ENCODE results near the gene NPEPPS. TPM values are rescaled to one million over a fixed set of nuclear protein-coding genes. Genes with fewer than 3 reads are reported as not detected.
"Not testable (repeated sequence)": the region's sequence is repeated elsewhere in the genome, so short reads cannot be mapped to it uniquely, and the experiment has no call there.

The NPEPPS gene
- total RNA-seq, 1 donor from 2014 or later, result 76.8 TPM

DNA sequence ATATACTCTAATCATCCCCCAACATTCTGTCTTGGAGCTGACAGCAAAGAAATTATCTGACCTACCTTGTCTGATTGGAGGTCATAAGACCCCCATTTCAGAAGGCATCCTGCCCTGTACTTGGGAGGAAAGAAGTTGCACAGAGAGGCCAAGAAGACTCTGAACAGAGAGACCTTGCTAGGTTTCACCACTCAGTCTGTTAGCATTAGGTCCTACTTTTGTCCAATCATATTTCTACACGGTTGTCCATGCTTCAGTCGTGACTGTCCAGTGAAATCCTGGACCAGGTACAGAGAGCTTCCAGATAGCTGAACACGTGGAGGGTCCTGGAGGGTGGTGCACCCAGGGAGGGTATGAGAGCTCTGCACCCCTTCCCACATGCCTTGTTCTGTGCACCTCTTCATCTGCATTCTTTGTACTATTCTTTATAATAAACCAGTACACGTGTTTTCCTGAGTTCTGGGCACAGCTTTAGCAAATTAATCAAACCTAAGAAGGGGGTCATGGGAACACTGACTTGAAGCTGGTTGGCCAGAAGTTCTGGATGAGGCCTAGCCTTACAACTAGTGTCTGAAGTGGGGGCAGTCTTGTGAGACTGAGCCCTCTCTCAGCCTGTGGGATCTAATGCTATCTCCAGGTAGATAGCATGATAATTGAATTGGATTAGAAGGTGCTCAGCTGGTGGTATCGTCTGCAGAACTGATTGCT is 30.9 kb downstream of the NPEPPS start:
- not testable (repeated sequence) for DNase-seq (ENCODE audit: extremely low read depth, low read depth, low spot score)

DNA sequence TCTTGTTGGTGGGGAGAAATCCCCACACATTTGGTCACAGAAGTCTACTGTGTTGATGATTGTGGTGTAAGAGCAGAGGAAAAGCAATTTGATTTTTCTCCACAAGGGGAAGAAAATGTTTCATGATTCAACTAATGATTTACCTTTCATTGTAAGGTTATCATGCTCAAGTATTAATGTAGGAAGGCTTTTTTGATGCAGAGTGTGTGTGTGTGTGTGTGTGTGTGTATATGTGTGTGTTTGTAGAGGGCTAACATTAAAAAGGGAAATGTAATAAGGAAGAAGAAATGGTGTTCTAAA is 31.4 kb downstream of the NPEPPS start:
- DNase-seq (ENCODE audit: extremely low read depth, low read depth, low spot score), result not testable (repeated sequence)

DNA sequence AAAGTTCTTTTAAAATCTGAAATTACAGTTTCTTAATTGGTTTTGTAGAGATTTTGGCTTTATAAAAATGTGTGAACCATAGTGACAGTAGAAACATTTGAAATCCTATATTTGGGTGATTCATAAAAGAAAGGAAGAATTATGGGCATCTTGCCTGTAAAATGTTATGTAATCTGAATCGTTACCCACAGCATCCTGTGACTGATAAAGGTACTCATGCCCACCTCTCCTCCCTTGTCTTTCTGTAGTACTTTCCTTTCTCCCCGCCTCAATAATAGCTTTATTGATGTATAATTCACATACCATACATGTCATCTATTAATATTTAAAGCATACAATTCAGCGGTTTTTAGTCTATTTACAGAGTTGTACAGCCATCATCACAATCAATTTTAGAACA is 36.4 kb downstream of the NPEPPS start:
- not testable (repeated sequence) for DNase-seq (ENCODE audit: extremely low read depth, low read depth, low spot score)

DNA sequence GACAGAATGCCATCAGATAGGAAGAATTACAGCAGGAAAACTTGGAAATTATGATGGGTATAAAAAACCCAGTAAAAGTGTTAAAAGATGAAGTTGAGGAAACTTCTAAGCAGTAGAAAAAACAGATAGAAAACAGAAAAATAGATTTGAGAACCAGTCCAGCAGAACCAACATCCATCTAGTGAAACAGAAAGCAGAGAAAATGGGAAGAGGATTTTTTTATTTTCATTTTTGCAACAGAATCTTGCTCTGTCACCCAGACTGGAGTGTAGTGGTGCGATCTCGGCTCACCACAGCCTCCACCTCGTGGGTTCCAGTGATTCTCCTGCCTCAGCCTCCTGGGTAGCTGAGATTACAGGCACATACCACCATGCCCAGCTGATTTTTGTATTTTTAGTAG is 41.7 kb downstream of the NPEPPS start:
- DNase-seq (ENCODE audit: extremely low read depth, low read depth, low spot score), result not testable (repeated sequence)

DNA sequence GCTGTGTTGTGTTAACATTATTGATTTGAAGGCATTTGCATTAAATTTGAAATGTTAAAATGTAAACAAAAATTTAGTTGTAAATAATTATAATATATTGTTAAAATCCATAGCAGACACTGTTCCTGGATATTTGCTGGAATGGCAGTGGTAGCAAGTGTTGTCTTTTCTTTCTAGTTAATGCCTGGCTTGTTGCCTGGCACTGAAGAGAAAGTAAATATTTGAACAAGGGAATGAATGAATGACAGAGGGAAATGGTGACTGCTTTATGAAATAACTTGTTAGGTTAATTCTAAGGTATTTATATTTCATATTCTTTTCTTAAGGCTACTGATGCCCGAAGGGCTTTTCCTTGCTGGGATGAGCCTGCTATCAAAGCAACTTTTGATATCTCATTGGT is 51.5 kb downstream of the NPEPPS start:
- DNase-seq (ENCODE audit: extremely low read depth, low read depth, low spot score), result not testable (repeated sequence)

DNA sequence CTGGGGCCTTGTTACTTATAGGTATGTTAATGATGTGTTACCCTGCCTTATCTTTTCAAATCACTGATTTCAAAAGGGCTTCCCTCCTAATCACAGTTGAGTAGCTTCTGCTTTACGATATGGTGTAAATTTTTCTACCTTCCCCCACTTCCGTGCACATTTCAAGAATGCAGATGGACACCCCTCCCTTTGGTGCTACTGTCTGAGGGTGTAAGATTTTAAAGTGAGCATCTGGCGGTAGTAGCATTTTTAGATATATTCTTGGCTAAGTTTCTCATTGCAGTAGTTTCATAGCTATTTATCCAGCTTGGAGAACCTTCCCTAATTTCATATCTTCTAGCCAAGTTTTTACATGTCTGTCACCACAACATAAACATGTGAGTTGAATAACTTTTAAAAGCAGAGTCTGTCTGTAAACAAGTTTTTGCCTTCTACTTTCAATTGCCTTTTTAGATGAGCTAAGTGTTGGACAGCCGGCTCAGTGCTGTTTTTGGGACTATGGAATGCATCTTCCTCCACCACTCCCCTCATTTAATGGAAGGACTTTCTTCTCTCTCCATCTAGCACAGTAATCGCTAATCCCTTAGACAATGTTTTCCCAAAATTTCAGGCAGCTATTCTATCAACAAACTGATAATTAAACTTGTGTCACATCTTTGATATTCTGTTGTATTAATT is 55.6 kb downstream of the NPEPPS start:
- not testable (repeated sequence) for DNase-seq (ENCODE audit: extremely low read depth, low read depth, low spot score)

DNA sequence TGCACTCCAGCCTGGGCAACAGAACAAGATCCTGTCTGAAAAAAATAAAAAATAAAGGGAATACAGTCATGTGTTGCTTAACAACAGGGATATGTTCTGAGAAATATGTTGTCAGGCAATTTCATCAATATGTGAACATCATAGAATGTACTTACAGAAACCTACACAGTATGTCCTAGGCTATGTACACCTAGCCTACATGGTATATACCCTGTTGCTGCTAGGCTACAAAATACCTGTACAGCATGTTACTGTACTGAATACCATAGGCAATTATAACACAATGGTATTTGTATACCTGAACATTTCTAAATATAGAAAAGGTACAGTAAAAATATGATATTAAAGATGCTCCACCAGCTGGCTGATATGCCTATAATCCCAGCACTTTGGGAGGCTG is 62.6 kb downstream of the NPEPPS start:
- DNase-seq (ENCODE audit: extremely low read depth, low read depth, low spot score), result not testable (repeated sequence)

DNA sequence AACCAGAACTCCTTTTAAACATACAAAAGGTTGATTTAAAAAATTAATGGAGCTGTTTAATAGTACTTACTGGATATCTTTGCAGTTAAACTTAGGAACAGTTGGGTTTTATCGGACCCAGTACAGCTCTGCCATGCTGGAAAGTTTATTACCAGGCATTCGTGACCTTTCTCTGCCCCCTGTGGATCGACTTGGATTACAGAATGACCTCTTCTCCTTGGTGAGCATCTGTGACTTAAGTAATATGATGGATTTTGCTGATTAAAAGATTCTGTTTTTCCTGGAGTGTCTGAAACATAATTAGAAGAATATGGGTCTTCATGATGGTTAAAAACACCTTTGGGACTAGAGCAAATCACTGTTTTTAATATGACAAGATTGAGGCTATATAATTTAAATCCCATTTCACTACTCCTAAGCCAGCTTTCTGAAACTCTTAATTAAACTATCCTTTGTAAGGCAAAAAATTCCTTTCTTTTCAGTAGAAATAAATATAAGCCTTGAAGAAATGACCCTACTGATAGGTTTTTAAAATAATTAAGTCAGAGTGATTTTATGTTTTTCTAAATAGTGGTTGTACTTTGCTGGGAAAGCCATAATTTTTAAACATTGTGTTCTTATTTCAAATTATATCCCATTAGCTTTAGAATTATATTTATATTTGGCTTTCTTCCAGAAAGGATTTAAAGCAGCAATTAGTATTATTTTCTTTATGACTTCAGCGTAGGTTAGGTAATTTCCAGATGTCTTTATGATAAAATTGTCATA is 73.1 kb downstream of the NPEPPS start:
- no peak for DNase-seq (ENCODE audit: extremely low read depth, low read depth, low spot score)

DNA sequence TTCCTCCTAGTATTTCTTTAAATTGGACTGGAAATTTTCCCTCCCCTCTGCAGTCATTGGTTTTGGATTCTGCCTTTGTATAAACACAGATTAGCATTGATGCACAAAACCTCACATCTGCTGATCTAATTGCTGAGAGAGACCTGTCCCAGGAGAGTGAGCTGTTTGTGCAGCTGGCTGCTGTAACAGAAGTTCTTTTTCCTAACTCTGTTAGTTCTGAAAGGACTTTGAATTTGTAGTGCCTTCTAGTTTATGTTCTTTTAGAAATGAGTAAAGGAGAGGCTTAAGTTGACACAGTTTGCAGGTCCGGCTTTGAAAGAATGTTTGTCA is 73.7 kb downstream of the NPEPPS start:
- no peak for DNase-seq (ENCODE audit: extremely low read depth, low read depth, low spot score)

DNA sequence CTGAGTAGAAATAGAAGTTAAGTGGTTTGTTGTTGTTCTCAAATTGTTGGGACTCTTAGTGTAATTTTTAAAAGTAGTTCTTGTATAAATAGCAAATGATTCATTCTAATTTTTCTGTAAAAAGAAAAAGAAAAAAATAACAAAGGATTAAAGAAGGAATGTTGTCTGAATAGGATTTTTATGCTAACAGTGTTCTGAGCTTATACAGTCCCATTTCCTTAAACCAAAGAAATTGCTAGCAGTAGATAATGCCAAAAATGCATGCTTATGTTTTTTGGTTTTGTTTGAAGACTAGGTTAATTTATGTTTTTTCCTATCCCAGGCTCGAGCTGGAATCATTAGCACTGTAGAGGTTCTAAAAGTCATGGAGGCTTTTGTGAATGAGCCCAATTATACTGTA is 74.1 kb downstream of the NPEPPS start:
- DNase-seq (ENCODE audit: extremely low read depth, low read depth, low spot score), result no peak

DNA sequence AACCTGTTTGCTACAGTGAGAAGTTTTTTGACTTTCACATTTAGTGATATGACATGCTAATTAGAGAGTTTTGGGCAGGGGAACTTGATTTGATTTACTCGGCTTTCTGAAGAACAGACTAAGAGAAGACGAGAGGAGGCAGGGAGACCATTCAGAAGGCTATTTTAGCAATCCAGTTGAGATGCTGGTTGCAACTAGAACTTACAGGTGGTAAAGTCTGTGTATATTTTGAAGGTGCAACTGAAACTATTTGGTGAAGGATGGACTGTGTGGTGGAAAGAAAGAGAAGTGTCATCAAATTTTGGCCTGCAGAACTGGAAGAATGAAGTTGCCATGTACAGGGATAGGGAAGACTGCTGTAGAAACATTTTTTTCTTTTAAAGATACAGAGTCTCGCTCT is 76.6 kb downstream of the NPEPPS start:
- no peak for DNase-seq (ENCODE audit: extremely low read depth, low read depth, low spot score)

DNA sequence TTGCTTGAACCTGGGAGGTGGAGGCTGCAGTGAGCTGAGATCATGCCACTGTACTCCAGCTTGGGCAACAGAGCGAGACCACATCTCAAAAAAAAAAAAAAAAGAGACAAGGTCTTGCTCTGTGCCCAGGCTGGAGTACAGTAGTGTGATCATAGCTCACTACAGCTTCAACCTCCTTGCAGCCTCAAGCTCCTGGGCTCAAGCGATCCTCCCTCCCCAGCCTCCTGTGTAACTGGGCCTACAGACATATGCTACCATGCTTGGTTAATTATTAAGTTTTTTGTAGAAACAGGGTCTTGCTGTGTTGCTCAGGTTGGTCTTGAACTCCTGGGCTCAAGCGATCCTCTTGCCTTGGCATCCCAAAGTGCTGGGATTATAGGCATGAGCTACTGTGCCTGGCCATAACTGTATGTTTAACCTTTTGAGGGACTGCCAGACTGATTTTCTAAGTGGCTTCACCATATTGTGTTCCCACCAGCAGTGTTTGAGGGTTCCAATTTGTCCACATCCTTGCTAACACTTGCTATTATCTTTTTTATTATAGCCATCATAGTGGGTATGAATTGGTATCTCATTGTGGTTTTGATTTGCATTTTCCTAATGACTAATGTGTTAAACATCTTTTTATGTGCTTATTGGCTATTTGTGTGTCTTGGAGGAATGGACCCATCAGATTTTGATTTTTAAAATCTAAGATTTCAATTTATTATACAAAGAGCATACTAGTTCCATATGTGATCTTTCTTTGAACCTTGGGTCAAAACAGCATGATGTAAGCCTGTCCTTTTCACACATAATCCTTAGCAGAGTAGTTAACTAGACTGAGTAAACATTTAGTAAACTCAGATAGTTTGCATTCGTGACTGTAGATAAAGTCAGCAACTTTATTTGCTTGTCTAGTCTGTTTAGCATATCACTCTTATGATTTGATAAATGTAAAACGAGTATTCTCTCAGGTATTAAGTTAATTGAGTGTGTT is 80.8 kb downstream of the NPEPPS start:
- no peak for DNase-seq (ENCODE audit: extremely low read depth, low read depth, low spot score)

DNA sequence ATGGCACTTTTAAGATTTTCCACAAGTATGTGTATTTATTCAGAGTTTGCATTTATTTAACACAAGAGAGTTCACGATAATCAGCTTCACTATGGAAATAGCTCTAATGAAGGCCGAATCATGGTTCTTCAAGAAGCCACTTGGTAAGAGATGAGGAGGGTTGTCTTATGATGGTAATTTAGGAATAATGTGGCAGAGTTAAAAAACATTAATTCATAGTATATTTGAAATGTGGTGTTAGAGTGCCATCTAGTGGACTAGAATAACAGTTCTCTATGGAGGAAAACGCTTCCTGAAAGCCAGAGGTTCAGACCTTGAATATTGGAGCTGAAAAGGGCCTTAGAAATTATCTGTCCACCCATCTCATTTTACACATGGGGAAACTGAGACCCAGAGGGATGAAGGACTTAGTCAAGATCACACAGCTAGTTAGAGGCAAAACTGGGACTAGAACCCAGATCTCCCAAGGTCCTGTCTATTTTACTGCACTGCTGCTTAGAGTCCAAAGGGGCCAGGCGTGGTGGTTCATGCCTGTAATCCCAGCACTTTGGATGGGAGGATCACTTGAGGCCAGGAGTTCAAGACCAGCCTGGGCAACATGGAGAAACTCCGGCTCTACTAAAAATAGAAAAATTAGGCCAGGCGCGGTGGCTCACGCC is 85.0 kb downstream of the NPEPPS start:
- no peak for DNase-seq (ENCODE audit: extremely low read depth, low read depth, low spot score)

DNA sequence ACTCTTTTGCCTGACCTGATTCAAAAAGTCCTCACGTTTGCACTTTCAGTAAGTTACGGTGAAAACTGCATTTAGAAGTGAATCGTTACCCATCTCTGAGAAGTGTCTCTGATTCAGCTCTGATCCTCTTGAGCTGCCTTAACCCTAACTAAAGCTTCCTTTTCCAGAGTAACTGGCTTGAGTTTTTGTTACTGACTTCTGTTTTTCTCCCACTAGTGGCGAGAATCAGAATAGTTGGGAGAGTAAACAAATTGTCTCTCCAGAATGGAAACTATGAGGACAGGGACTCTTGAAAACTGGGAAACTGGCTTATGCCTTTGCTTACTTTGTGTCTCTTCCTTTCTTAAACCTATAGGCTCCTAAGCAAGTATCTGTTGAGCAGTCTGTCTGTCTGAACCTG is 87.5 kb downstream of the NPEPPS start:
- no peak for DNase-seq (ENCODE audit: extremely low read depth, low read depth, low spot score)

DNA sequence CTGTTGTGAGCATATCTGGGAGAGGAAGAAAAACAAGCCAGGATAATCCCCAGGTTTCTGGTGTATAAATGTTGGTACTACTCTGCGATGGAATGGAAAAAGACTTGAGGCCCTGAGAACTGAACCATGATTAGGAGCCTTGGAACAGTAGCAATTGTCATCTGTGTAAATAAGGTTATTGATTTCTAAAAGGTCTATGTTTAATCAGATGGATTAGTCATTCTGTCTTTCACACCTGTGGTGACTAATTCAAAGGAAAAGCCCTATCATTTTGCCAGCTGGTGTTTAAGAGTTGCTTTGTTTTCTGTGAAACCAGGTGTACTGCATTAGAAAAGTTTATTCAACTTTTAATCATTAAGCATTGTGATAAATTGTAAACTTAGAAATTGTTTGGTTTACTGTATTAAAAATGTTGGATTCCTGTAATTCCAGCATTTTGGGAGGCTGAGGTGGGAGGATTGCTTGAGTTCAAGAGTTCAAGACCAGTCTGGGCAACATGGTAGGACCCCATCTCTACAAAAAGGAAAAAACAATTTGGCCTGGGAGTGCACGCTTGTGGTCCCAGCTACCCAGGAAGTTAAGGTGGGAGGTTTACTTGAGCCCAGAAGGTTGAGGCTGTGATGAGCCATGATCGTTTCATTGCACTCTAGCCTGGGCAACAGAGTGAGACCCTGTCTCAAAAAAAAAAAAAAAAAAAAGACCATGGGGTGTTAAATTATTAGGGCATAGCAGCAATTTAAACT is 89.8 kb downstream of the NPEPPS start:
- DNase-seq (ENCODE audit: extremely low read depth, low read depth, low spot score), result no peak

DNA sequence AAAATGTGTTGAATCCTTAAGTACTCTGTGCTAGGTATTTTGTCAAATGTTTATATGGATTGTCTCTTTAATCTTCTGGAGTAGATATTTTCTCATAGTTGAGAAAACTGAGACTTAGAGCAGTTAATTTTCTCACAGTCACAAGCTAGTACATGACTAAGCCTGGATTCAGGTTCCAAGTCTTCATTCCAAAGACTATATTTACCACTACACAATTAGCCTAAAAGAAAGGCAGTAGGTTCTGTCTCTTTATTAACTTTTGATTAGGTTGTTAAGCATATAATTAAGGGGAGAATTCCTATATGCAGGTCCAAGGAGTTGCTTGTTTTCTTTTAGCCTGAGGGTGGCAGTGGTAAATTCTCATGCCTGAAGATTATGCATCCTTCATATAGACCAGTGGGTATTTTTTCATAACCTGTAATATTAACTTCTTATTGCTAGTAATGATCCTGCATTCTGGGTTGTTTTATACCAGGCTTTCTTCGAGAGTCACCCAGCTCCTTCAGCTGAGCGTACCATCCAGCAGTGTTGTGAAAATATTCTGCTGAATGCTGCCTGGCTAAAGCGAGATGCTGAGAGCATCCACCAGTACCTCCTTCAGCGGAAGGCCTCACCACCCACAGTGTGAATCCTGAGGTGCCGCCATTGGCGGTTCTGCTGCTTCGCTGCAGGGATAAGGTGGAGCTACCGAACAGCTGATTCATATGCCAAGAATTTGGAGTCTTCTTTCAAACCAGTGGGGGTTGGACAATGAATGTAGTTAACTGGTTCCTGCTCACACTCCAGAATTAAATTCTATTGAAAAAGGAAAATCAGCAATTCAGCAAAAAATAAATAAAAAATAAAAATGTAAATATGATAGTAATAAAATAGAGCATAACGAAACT is 90.6 kb downstream of the NPEPPS start:
- DNase-seq (ENCODE audit: extremely low read depth, low read depth, low spot score), result no peak

DNA sequence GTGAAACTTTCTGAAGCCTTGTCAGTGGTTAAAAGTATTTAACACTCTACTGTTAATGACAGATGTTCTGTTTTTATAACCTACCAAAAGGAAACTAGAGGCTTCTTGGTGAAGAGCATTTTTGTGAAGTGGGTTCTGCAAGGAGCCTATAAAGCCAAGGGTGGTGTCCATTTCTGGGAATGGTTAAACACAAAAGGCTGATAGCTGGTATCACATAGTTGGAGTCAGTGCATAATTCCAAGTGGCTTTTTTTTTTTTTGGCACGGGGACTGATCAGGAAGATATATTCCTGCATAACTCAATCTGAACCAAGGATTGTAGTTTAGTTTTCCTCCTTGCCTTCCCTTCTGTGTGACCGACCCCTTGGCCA is 91.3 kb downstream of the NPEPPS start:
- DNase-seq (ENCODE audit: extremely low read depth, low read depth, low spot score), result no peak

DNA sequence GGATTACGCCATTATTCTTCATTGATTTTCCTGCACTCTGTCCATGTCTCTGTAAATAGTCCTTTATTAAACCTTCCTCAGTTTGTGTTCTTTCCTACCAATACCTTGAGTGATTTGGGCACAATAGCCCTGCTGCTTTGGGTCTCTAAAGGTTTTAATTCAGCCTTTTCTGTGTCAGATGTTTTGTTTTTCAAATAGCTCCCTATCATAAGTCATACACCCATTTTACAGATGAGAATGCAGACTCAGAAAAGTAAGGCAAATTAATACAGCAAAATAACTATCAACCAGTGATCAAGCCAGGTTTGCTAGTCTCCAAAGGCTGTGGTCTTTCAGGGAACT is 93.8 kb downstream of the NPEPPS start:
- DNase-seq (ENCODE audit: extremely low read depth, low read depth, low spot score), result no peak

DNA sequence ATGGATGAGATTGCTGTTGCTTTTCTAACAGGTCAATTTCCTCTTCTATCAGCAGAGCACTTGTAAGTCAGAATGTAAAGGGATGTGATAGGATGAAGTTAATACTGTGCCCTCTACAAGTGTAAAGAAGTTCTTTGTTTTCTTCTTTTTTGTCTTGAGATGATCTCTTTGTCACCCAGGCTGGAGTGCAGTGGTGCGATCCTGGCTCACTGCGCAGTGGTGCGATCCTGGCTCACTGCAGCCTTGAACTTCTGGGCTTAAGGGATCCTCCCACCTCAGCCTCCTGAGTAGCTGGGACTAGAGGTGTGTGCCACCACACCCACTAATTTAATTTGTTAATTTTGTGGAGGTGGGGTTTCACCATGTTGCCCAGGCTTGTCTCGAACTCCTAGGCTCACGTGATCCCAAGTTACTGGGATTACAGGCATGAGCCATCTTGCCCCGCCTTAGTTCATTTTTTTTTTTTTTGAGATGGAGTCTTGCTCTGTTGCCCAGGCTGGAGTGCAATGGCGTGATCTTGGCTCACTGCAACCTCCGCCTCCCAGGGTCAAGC is 97.2 kb downstream of the NPEPPS start:
- DNase-seq (ENCODE audit: extremely low read depth, low read depth, low spot score), result no peak

Measured in glomerular endothelial cell (primary cell).